K562 (cell line): ENCODE results near the gene PPP1R14B. TPM values are rescaled to one million over a fixed set of nuclear protein-coding genes. Genes with fewer than 3 reads are reported as not detected.

Source experiments
- BHLHE40 ChIP-seq: IDR thresholded peaks from 2 replicates; pipeline ENCODE4 v1.6.1; 2011; ENCODE audit warnings: low read length, improper control_type of control experiment
- HNRNPH1 ChIP-seq: fragments of 200-400 bp; formaldehyde crosslinking; optimal IDR thresholded peaks from 2 replicates; pipeline ENCODE3; 2017; ENCODE audit warnings: low read depth, mild to moderate bottlenecking, low read length, moderate library complexity
- JUNB ChIP-seq: fragments of 450-650 bp; formaldehyde crosslinking; conservative IDR thresholded peaks from 2 replicates; pipeline ENCODE4 v1.4.0; 2020; ENCODE audit warnings: mild to moderate bottlenecking
- RBM25 ChIP-seq: fragments of 200-400 bp; formaldehyde crosslinking; IDR thresholded peaks from 2 replicates; pipeline ENCODE4 v1.6.1; 2018; ENCODE audit warnings: low read length, low read depth, moderate library complexity; ENCODE audit not compliant: severe bottlenecking
- SIX5 ChIP-seq, 2 experiments: IDR thresholded peaks; 2 replicates each; pipeline ENCODE4 v1.6.1; 2011; ENCODE audit warnings: low read length in 2 of 2, borderline replicate concordance in 1 of 2, low read depth in 1 of 2, mild to moderate bottlenecking in 1 of 2, moderate library complexity in 1 of 2; ENCODE audit not compliant: insufficient read depth in 1 of 2
- TEAD4 ChIP-seq, 2 experiments: sonication (generic) in 1 of 2; formaldehyde crosslinking in 1 of 2; IDR thresholded peaks; 2 replicates each; pipeline versions ENCODE4 v1.6.1 to v1.8.0; 2012 to 2022; ENCODE audit warnings: borderline replicate concordance in 1 of 2, inconsistent platforms in 1 of 2, low read length in 1 of 2, mild to moderate bottlenecking in 1 of 2, missing genetic modification reagents in 1 of 2
- XRCC4 ChIP-seq: IDR thresholded peaks from one replicate; pipeline ENCODE4 v1.6.1; 2011; ENCODE audit not compliant: insufficient read depth, insufficient read length; ENCODE audit errors: extremely low read depth
- ZNF436 ChIP-seq: fragments of 250-450, 450-650 bp; sonication (Bioruptor Pico); formaldehyde crosslinking; IDR thresholded peaks from 2 replicates; pipeline ENCODE4 v1.7.0; 2020; ENCODE audit warnings: mild to moderate bottlenecking
- polyA plus RNA-seq, 8 experiments: library from polyadenylated mRNA; depleted of rRNA in 4 of 8; stranded (reverse) in 5 of 8; unstranded in 3 of 8; fragments of >200 nt; fragmentation: Nextera tagmentation in 2 of 8; fragmentation: Illumina TruSeq in 1 of 8; extraction: Ambion mirVana in 2 of 8; extraction: Trizol in 1 of 8; gene quantifications; 2 replicates each; pipeline versions ENCODE4 v1.2.1 to v1.2.3, GENCODE V29; 2011 to 2014; ENCODE audit warnings: inconsistent platforms in 1 of 8, missing spikeins in 1 of 8
- total RNA-seq, 7 experiments: library from RNA; depleted of rRNA in 6 of 7; stranded (reverse); fragments of >200 nt in 6 of 7; fragmentation: Illumina TruSeq in 2 of 7; extraction: Trizol in 2 of 7; gene quantifications; 2 replicates each; pipeline versions ENCODE4 v1.2.1 to v1.2.3, GENCODE V29; 2011 to 2021; ENCODE audit warnings: low replicate concordance in 1 of 7
- TF ChIP-seq, protein P1 (sequence below), 2 experiments: fragments of 150-350 bp in 1 of 2; IDR thresholded peaks; 2 replicates each; pipeline ENCODE4 v1.6.1; 2012 to 2016; ENCODE audit warnings: low read depth in 2 of 2, low read length in 2 of 2, mild to moderate bottlenecking in 1 of 2, moderate library complexity in 1 of 2
- TF ChIP-seq, protein P2 (sequence below): sonication (generic); formaldehyde crosslinking; IDR thresholded peaks from 2 replicates; pipeline ENCODE4 v1.8.0; 2022; ENCODE audit warnings: missing genetic modification reagents, mild to moderate bottlenecking, borderline replicate concordance
- TF ChIP-seq, protein P3 (sequence below), 2 experiments: fragments of 450-650 bp; IDR thresholded peaks; 2 replicates each; pipeline ENCODE4 v1.6.1; 2016; ENCODE audit warnings: mild to moderate bottlenecking in 2 of 2, borderline replicate concordance in 1 of 2, low read depth in 1 of 2, moderate library complexity in 1 of 2

Gene PPP1R14B
- total and polyA plus RNA-seq, 9 of the 15 experiments (the other 6 are each of a cell fraction or from before 2014, with no cell fraction given), result 7.7 to 566 (median 212) TPM

DNA sequence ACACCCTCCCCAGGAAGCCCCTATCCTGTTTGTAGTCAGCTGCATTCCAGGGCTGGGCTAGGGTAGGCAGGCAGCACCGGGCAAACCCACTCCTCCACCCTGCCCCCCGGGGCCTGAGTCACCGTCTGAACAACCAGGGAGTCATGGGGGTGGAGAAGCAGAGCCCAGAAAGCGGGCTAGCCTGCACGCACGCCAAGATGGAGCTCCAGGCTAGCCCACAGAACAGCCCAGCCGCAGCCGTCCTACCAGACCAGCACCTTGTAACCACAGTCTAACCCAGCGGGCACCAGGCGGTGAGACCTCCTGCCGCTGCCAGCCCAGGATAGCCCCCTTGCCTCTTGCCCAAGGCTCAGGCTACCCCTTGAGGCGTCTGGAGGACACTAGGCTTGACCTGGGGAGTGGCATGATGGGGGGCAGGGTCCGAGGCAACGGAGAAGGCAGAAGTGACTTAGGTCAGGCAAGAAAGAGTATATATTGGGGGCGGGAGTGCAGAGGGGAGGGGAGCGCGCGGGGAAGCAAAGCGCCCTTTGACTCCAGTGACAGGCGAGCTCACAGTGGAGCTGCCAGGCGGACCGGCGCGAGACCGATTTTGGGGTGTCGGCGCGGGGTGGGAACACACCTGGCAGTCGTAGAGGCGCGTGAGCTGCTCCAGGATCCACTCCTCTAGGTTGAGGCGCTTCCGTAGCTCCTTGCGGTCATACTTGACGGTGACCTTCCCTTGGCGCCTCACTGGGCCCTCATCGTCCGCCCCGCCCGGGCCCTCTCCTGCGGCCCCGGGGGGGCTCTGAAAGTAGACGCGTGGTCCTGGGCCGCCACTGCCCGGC lies 734 bp downstream of the PPP1R14B start (continued):
- TF ChIP-seq SIX5 (IDR thresholded peaks at IDR 0.05; ENCODE audit: borderline replicate concordance in 1 of 2, insufficient read depth in 1 of 2, low read depth in 1 of 2, low read length in 2 of 2), result no peak
- no peak for TF ChIP-seq JUNB (CRISPR knock-in tag)
- TF ChIP-seq, protein P1, sequence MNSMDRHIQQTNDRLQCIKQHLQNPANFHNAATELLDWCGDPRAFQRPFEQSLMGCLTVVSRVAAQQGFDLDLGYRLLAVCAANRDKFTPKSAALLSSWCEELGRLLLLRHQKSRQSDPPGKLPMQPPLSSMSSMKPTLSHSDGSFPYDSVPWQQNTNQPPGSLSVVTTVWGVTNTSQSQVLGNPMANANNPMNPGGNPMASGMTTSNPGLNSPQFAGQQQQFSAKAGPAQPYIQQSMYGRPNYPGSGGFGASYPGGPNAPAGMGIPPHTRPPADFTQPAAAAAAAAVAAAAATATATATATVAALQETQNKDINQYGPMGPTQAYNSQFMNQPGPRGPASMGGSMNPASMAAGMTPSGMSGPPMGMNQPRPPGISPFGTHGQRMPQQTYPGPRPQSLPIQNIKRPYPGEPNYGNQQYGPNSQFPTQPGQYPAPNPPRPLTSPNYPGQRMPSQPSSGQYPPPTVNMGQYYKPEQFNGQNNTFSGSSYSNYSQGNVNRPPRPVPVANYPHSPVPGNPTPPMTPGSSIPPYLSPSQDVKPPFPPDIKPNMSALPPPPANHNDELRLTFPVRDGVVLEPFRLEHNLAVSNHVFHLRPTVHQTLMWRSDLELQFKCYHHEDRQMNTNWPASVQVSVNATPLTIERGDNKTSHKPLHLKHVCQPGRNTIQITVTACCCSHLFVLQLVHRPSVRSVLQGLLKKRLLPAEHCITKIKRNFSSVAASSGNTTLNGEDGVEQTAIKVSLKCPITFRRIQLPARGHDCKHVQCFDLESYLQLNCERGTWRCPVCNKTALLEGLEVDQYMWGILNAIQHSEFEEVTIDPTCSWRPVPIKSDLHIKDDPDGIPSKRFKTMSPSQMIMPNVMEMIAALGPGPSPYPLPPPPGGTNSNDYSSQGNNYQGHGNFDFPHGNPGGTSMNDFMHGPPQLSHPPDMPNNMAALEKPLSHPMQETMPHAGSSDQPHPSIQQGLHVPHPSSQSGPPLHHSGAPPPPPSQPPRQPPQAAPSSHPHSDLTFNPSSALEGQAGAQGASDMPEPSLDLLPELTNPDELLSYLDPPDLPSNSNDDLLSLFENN (IDR thresholded peaks at IDR 0.05; ENCODE audit: low read depth in 2 of 2, low read length in 2 of 2), result no peak
- TF ChIP-seq ZNF436 (CRISPR knock-in tag), result no peak
- TF ChIP-seq BHLHE40, result no peak
- TF ChIP-seq, protein P2, sequence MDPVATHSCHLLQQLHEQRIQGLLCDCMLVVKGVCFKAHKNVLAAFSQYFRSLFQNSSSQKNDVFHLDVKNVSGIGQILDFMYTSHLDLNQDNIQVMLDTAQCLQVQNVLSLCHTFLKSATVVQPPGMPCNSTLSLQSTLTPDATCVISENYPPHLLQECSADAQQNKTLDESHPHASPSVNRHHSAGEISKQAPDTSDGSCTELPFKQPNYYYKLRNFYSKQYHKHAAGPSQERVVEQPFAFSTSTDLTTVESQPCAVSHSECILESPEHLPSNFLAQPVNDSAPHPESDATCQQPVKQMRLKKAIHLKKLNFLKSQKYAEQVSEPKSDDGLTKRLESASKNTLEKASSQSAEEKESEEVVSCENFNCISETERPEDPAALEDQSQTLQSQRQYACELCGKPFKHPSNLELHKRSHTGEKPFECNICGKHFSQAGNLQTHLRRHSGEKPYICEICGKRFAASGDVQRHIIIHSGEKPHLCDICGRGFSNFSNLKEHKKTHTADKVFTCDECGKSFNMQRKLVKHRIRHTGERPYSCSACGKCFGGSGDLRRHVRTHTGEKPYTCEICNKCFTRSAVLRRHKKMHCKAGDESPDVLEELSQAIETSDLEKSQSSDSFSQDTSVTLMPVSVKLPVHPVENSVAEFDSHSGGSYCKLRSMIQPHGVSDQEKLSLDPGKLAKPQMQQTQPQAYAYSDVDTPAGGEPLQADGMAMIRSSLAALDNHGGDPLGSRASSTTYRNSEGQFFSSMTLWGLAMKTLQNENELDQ (CRISPR knock-in tag), result no peak
- TF ChIP-seq TEAD4 (IDR thresholded peaks at IDR 0.05; ENCODE audit: low read length), result peak; percentile 45
- no peak for TF ChIP-seq TEAD4 (CRISPR knock-in tag; IDR thresholded peaks at IDR 0.05; ENCODE audit: borderline replicate concordance)
- no peak for TF ChIP-seq RBM25
- TF ChIP-seq, protein P3, sequence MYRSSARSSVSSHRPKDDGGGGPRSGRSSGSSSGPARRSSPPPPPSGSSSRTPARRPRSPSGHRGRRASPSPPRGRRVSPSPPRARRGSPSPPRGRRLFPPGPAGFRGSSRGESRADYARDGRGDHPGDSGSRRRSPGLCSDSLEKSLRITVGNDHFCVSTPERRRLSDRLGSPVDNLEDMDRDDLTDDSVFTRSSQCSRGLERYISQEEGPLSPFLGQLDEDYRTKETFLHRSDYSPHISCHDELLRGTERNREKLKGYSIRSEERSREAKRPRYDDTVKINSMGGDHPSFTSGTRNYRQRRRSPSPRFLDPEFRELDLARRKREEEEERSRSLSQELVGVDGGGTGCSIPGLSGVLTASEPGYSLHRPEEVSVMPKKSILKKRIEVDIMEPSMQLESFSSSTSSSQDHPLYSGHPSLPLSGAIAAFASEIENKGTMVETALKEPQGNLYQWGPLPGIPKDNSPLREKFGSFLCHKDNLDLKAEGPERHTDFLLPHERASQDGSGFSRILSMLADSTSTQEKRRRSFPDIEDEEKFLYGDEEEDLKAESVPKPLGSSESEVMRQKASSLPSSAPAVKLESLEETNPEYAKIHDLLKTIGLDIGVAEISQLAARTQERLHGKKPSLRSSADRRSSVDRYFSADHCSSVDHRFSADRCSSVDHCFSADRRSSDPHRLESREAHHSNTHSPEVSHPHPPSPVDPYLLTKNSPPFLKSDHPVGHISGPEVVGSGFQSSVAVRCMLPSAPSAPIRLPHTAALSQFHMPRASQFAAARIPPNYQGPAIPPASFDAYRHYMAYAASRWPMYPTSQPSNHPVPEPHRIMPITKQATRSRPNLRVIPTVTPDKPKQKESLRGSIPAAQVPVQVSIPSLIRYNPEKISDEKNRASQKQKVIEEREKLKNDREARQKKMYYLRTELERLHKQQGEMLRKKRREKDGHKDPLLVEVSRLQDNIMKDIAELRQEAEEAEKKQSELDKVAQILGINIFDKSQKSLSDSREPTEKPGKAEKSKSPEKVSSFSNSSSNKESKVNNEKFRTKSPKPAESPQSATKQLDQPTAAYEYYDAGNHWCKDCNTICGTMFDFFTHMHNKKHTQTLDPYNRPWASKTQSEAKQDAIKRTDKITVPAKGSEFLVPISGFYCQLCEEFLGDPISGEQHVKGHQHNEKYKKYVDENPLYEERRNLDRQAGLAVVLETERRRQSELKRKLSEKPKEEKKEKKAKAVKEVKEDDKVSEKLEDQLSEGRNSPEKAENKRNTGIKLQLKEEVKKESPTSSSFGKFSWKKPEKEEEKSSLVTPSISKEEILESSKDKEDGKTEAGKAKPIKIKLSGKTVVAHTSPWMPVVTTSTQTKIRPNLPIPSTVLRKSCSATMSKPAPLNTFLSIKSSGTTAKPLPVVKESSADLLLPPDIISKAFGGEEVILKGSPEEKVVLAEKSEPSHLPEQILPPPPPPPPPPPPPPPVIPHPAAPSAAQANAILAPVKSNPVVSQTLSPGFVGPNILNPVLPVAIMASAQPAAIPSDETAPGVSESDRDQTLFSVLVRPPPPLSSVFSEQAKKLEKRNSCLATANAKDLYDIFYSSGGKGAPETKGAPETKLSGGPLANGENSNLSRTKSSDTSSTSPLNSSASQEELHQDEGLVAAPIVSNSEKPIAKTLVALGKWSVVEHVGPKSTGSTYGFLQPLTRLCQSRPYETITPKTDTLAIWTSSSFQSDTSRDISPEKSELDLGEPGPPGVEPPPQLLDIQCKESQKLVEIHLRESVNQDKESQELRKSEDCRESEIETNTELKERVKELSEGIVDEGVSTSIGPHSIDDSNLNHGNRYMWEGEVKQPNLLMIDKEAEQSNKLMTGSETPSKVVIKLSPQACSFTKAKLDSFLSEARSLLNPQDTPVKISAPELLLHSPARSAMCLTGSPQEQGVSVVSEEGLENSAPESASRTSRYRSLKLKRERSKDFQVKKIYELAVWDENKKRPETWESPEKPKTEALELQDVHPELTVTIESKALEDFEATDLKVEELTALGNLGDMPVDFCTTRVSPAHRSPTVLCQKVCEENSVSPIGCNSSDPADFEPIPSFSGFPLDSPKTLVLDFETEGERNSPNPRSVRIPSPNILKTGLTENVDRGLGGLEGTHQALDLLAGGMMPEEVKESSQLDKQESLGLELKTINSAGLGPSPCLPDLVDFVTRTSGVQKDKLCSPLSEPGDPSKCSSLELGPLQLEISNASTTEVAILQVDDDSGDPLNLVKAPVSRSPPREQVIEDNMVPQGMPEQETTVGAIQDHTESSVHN (IDR thresholded peaks at IDR 0.05; ENCODE audit: borderline replicate concordance in 1 of 2, low read depth in 1 of 2), result no peak
- no peak for TF ChIP-seq HNRNPH1
- TF ChIP-seq XRCC4, result no peak
